ENCODE data around the gene UNC5A.

UNC5A gene

DNA sequence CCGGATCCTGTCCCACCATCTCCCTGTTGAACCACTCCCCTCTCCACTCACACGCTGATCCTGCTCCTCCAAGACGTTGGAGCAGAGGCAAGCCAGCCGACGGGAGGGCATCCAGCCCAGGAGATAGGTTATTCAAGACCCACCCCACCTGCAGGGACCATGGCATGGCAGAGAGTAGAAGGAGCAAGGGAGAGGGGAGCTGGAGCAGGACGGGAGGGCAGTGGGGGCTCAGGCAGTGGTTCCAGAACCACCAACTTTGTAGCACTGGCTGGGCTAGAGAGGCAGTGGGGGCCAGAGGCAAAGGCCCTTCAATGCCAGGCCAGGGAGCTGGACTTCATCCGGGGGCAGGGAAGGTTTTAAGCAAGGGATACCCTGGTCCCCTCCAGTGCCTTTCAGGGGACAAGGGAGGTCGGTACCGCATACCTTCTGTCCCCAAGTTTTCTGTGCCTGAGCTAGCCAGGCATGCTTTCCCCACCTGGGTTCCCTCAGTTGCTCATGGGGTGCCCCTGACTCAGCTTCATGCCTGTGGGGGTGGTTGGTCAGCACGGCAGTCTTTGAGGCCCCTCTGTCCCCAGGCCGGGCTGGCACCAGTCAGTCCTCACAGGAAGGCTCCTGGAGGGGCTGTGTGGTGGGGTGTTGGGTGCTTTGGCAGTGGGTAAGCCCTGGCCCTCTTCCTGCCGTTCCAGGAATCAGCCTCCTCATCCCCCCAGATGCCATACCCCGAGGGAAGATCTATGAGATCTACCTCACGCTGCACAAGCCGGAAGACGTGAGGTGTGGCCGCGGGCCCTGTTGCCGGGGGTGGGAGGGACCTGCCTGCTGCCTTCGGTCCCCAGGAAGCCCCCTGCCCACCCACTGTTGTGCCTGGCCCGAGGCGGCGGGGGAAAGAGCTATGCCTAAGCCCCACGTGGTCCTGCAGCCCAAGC, 66.4 kb downstream of the UNC5A start:
- TF ChIP-seq YY1 (IDR thresholded peaks at IDR 0.05; ENCODE audit: low read depth) (no peak), EP300 (IDR thresholded peaks at IDR 0.05; ENCODE audit: borderline replicate concordance) (no peak), NFIC (IDR thresholded peaks at IDR 0.05) (no peak), CREB1 (IDR thresholded peaks at IDR 0.05; ENCODE audit: low read depth) (no peak), CEBPB (IDR thresholded peaks at IDR 0.05) (no peak), FOXM1 (IDR thresholded peaks at IDR 0.05; ENCODE audit: borderline replicate concordance, low read depth) (no peak), RAD21 (IDR thresholded peaks at IDR 0.05; ENCODE audit: low read depth) (no peak), TEAD4 (IDR thresholded peaks at IDR 0.05) (no peak), TCF12 (IDR thresholded peaks at IDR 0.05; ENCODE audit: low read depth) (no peak), TAF1 (IDR thresholded peaks at IDR 0.05; ENCODE audit: low read depth) (no peak)
- TF ChIP-seq, protein P1, sequence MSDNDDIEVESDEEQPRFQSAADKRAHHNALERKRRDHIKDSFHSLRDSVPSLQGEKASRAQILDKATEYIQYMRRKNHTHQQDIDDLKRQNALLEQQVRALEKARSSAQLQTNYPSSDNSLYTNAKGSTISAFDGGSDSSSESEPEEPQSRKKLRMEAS (IDR thresholded peaks at IDR 0.05), result no peak
- TF ChIP-seq, protein P2, sequence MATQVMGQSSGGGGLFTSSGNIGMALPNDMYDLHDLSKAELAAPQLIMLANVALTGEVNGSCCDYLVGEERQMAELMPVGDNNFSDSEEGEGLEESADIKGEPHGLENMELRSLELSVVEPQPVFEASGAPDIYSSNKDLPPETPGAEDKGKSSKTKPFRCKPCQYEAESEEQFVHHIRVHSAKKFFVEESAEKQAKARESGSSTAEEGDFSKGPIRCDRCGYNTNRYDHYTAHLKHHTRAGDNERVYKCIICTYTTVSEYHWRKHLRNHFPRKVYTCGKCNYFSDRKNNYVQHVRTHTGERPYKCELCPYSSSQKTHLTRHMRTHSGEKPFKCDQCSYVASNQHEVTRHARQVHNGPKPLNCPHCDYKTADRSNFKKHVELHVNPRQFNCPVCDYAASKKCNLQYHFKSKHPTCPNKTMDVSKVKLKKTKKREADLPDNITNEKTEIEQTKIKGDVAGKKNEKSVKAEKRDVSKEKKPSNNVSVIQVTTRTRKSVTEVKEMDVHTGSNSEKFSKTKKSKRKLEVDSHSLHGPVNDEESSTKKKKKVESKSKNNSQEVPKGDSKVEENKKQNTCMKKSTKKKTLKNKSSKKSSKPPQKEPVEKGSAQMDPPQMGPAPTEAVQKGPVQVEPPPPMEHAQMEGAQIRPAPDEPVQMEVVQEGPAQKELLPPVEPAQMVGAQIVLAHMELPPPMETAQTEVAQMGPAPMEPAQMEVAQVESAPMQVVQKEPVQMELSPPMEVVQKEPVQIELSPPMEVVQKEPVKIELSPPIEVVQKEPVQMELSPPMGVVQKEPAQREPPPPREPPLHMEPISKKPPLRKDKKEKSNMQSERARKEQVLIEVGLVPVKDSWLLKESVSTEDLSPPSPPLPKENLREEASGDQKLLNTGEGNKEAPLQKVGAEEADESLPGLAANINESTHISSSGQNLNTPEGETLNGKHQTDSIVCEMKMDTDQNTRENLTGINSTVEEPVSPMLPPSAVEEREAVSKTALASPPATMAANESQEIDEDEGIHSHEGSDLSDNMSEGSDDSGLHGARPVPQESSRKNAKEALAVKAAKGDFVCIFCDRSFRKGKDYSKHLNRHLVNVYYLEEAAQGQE (IDR thresholded peaks at IDR 0.05; ENCODE audit: low read depth), result no peak

DNA sequence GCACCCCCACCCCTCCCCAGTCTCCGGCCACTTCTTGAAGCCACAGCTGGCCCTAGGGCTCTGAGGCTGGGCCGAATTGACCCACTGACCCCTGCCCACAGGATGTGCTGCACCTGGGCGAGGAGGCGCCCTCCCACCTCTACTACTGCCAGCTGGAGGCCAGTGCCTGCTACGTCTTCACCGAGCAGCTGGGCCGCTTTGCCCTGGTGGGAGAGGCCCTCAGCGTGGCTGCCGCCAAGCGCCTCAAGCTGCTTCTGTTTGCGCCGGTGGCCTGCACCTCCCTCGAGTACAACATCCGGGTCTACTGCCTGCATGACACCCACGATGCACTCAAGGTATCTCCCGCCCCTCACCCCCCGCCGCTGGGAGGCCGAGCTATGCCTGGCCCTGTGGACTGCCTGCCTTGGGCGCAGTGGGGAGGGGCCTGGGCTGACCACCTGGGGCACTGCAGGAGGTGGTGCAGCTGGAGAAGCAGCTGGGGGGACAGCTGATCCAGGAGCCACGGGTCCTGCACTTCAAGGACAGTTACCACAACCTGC, 67.5 kb downstream of the UNC5A start:
- TF ChIP-seq ZBTB7A (IDR thresholded peaks at IDR 0.05; ENCODE audit: low read depth) (no peak), TCF12 (IDR thresholded peaks at IDR 0.05; ENCODE audit: low read depth) (no peak), YY1 (IDR thresholded peaks at IDR 0.05; ENCODE audit: low read depth) (no peak), RAD21 (IDR thresholded peaks at IDR 0.05; ENCODE audit: low read depth) (no peak), EGR1 (IDR thresholded peaks at IDR 0.05) (no peak), TEAD4 (IDR thresholded peaks at IDR 0.05) (no peak)

DNA sequence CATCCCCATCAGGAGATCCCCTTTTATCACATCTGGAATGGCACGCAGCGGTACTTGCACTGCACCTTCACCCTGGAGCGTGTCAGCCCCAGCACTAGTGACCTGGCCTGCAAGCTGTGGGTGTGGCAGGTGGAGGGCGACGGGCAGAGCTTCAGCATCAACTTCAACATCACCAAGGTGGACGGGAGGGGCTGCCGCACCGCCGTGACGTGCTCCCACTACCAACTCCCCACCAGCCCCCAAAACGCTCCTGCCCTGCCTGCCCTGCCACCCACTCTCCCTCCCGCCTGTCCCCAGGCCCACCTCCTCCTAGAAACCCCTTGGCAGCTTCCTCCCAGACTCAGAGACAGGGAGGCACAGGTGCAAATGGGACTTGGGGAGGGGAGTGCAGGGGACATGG, 68.1 kb downstream of the UNC5A start:
- TF ChIP-seq TEAD4 (IDR thresholded peaks at IDR 0.05) (no peak), YY1 (IDR thresholded peaks at IDR 0.05; ENCODE audit: low read depth) (no peak), CEBPB (IDR thresholded peaks at IDR 0.05) (no peak), TAF1 (IDR thresholded peaks at IDR 0.05; ENCODE audit: low read depth) (no peak), ZBTB7A (IDR thresholded peaks at IDR 0.05; ENCODE audit: low read depth) (no peak)

DNA sequence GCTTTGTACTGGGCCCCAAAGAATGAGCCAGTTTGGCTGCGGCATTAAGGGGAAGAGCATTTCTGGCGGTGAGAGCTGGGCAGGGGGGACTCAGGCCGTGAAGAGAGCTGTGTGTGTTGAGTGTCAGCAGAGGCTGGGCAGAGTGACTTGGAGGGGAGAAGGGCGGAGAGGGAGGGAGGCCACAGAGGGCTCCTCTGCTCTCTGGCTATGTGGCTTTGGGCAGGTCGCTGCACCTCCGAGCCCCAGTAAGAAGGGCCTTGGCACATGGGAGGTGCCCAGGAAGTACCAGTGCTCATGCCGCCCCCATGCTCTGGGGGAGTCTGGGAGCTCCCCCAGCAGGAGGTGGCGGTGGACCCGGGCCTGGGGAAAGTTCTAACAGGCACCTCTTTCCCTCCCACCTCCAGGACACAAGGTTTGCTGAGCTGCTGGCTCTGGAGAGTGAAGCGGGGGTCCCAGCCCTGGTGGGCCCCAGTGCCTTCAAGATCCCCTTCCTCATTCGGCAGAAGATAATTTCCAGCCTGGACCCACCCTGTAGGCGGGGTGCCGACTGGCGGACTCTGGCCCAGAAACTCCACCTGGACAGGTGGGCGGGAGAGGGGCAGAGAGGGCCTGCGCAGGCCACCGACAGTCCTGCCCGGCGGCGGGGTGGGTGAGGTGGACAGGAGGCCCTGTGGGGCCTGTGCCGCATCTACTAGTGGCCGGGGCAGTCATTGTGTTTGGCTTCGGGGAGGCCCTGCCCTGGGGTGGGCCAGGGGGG, 68.7 kb downstream of the UNC5A start:
- TF ChIP-seq TEAD4 (IDR thresholded peaks at IDR 0.05) (no peak), ZBTB7A (IDR thresholded peaks at IDR 0.05; ENCODE audit: low read depth) (no peak), RAD21 (IDR thresholded peaks at IDR 0.05; ENCODE audit: low read depth) (no peak), EP300 (IDR thresholded peaks at IDR 0.05; ENCODE audit: borderline replicate concordance) (no peak), FOXM1 (IDR thresholded peaks at IDR 0.05; ENCODE audit: borderline replicate concordance, low read depth) (no peak), EGR1 (IDR thresholded peaks at IDR 0.05) (no peak), TCF12 (IDR thresholded peaks at IDR 0.05; ENCODE audit: low read depth) (no peak), NFIC (IDR thresholded peaks at IDR 0.05) (no peak), CEBPB (IDR thresholded peaks at IDR 0.05) (no peak)
- TF ChIP-seq, protein P1 (IDR thresholded peaks at IDR 0.05), result no peak
- TF ChIP-seq, protein P3, sequence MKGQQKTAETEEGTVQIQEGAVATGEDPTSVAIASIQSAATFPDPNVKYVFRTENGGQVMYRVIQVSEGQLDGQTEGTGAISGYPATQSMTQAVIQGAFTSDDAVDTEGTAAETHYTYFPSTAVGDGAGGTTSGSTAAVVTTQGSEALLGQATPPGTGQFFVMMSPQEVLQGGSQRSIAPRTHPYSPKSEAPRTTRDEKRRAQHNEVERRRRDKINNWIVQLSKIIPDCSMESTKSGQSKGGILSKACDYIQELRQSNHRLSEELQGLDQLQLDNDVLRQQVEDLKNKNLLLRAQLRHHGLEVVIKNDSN (IDR thresholded peaks at IDR 0.05), result no peak

DNA sequence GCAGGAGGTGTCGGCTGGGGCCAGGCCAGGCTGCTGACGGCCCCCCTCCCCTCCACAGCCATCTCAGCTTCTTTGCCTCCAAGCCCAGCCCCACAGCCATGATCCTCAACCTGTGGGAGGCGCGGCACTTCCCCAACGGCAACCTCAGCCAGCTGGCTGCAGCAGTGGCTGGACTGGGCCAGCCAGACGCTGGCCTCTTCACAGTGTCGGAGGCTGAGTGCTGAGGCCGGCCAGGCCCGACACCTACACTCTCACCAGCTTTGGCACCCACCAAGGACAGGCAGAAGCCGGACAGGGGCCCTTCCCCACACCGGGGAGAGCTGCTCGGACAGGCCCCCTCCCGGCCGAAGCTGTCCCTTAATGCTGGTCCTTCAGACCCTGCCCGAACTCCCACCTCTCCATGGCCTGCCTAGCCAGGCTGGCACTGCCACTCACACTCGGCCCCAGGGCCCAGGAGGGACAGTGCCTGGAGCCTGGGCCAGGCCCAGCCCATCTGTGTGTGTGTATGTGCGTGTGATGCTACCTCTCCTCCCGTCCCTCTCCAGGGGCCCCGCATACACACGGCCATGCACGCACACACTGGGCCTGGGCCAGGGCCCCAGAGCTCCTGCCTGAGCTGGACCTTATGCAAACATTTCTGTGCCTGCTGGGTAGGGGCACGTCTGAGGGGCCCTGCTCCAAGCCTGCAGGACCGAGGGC, 69.5 kb downstream of the UNC5A start:
- TF ChIP-seq YY1 (IDR thresholded peaks at IDR 0.05; ENCODE audit: low read depth) (no peak), NFIC (IDR thresholded peaks at IDR 0.05) (no peak)
- TF ChIP-seq, protein P1 (IDR thresholded peaks at IDR 0.05), result no peak

DNA sequence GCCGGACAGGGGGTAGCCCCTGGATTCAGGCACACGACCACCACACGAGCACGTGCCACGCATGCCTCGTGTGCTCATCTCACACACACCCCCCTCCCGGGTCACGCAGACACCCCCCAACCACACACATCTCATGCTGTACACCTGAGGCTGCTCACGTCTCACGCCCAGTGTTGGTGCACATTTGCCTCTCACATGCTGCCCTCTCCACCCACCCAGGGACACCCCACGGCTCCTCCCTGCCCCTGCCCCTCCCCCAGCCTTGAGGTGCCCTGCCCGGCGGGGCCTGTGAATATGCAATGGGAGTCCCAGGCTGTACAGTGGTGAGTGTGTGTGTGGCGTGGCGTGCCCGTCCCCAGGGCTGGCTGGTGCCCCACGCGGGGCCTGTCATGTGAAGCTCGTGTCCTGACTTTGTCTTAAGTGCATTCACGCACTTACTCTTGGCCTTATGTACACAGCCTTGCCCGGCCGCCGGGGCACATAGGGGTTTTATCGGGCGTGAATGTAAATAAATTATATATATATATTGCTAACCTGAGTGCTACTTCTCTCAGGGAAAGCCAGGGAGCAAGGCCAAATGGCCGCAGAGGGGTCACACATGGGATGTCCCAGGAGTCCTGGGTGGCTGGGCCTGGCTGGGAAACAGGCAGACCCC, 70.1 kb downstream of the UNC5A start:
- TF ChIP-seq CEBPB (IDR thresholded peaks at IDR 0.05), result no peak
- TF ChIP-seq YY1 (IDR thresholded peaks at IDR 0.05; ENCODE audit: low read depth), result no peak
- TF ChIP-seq CREB1 (IDR thresholded peaks at IDR 0.05; ENCODE audit: low read depth), result no peak
- TF ChIP-seq RAD21 (IDR thresholded peaks at IDR 0.05; ENCODE audit: low read depth), result no peak
- no peak for TF ChIP-seq FOXM1 (IDR thresholded peaks at IDR 0.05; ENCODE audit: borderline replicate concordance, low read depth)
- TF ChIP-seq, protein P1 (IDR thresholded peaks at IDR 0.05), result no peak
- TF ChIP-seq EP300 (IDR thresholded peaks at IDR 0.05; ENCODE audit: borderline replicate concordance), result no peak
- TF ChIP-seq NFIC (IDR thresholded peaks at IDR 0.05), result no peak
- TF ChIP-seq TAF1 (IDR thresholded peaks at IDR 0.05; ENCODE audit: low read depth), result no peak
- TF ChIP-seq, protein P3 (IDR thresholded peaks at IDR 0.05), result no peak
- TF ChIP-seq TCF12 (IDR thresholded peaks at IDR 0.05; ENCODE audit: low read depth), result no peak

Measured in Ishikawa (cell line).